Activated naive CD4-positive, alpha-beta T cell treated with anti-CD3 and anti-CD28 coated beads, Interleukin-2, amount 50 U/mL, for 72 hours (primary cell): Measurements from ENCODE around the gene IDNK. TPM values are rescaled to one million over a fixed set of nuclear protein-coding genes. Genes with fewer than 3 reads are reported as not detected.

Experiments
- ATAC-seq, 2 donors: fragments of 150-1000 bp; cut with Tn5 transposase; 2 replicates each; pipeline ENCODE4 v1.10.0; 2021; ENCODE audit warnings: mild to moderate bottlenecking in 2 of 2, moderate library complexity in 2 of 2
- DNase-seq, 2 donors: peaks; one replicate each; pipeline ENCODE4 v3.0.0; 2021 to 2022; ENCODE audit warnings: low spot score in 2 of 2
- H3K27ac Mint-ChIP-seq, 2 donors: one replicate each; pipeline ENCODE4 v1.8.0; 2022; ENCODE audit warnings: mild to moderate bottlenecking in 2 of 2, mixed read lengths in 2 of 2
- H3K36me3 Mint-ChIP-seq, 2 donors: one replicate each; pipeline ENCODE4 v1.8.0; 2022; ENCODE audit warnings: mixed read lengths in 2 of 2
- H3K9me3 Mint-ChIP-seq, 2 donors: one replicate each; pipeline ENCODE4 v1.8.0; 2022; ENCODE audit warnings: mixed read lengths in 2 of 2
- total RNA-seq, 2 donors: library from RNA; stranded (reverse); gene quantifications; one replicate each; pipeline ENCODE4 v1.2.3, GENCODE V29; 2022

Gene IDNK
- total RNA-seq, 2 donors from 2014 or later: 0.89 to 4.7 TPM

DNA sequence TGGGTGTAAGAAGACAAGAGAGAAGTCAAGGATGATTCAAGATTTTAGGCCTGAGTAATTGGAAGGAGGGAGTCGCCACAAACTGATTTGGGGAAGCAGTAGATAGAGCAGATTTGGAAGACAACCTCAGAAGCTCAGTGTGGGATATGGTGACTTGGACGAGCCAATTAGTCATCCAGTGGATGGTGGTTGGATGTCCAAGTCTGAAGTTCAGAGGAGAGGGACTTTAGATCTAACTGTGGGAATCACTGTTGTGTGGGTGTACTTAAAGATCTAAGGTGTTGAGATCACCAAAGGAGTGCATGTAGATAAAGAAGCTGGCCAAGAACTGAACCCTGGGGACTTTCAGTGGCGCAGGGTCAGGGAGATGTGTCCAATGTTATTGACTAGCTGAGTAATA, 2.2 kb downstream of the IDNK start:
- peaks cover 6 to 30% of the 10 kb centered on the region in 2 donors for H3K36me3 Mint-ChIP-seq
- H3K9me3 Mint-ChIP-seq: no peaks in the 10 kb centered on the region
- peak overlapping the region; percentile 10 to 93 for H3K27ac Mint-ChIP-seq
- no peak for DNase-seq
- peak in 1 of 2 donors; percentile 63 for ATAC-seq

GRCh38 chr9:83628540-83628939, 5.6 kb downstream of the IDNK start:
- ATAC-seq (peak; percentile 33 to 47), DNase-seq (no peak)
- no peaks in the 10 kb centered on the region for H3K9me3 Mint-ChIP-seq
- peaks cover 0 to 30% of the 10 kb centered on the region in 2 donors for H3K36me3 Mint-ChIP-seq
- no peak overlapping the region for H3K27ac Mint-ChIP-seq

DNA sequence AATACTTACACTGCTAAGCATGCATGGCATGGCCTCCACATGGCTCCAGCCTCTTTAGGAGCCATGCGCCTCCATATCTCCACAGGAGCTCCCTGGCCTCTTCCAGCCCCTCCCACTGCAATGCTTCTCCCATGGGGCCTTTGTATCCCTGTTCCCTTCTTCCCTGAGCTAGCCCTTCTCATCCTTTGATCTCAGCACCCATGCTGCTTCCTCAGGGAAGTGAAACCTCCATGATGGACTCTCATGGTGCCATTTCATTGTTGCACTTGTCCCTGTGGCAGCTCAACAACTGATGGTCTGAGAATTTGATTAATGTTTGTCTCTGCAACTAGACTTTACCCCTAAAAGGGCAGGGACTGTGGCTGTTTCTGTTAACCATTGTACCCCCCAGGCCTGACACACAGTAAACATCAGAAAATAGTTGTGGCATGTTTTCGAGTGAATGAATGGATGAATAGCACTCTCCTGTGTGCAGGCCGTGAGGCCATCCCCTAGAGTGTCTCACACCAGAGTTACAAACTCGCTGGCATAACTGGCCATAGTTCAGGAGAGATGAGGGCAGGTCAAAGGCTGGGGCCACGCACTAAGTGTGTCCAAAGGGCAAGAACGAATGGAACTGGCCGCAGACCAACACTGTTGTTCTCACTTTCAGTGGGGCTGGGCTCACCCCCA, 6.6 kb downstream of the IDNK start:
- ATAC-seq (no peak), DNase-seq (no peak)
- Mint-ChIP-seq H3K27ac (peak overlapping the region; percentile 19 to 87), H3K36me3 (peaks cover 0 to 25% of the 10 kb centered on the region in 2 donors), H3K9me3 (no peaks in the 10 kb centered on the region)

DNA sequence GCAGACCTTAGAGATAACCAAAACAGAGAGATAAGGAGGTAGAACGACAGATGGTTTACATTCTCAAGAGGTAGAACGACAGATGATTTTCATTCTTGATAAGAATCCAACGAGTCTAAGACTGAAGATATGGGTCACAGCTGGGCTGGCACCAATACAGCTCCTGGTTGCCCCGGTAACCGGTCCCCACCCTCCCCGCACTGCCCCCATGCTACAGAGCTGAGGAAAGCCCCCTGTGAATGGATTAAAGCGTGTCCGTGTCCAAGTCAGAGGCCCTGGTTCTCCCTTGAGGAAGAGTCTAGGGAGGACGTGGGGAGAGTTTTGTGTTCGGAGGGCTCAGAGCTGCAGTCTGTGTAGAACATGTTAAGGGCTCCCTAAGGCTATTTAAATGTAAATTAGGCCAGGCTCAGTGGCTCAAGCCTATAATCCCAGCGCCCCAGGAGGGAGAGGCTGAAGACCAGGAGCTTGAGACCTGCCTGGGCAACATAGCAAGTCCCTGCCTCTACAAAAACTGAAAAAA, 8.1 kb downstream of the IDNK start:
- H3K36me3 Mint-ChIP-seq: peaks cover 0 to 24% of the 10 kb centered on the region in 2 donors
- H3K9me3 Mint-ChIP-seq: no peaks in the 10 kb centered on the region
- no peak overlapping the region for H3K27ac Mint-ChIP-seq
- ATAC-seq (no peak), DNase-seq (no peak)

- ATAC-seq: no peak
- Mint-ChIP-seq H3K36me3 (peaks cover 0 to 14% of the 10 kb centered on the region in 2 donors), H3K27ac (no peak overlapping the region), H3K9me3 (no peaks in the 10 kb centered on the region)
- no peak for DNase-seq
Measured at GRCh38 chr9:83633255-83633654, 10.3 kb downstream of the IDNK start.

GRCh38 chr9:83633676-83634075, 10.7 kb downstream of the IDNK start:
- no peaks in the 10 kb centered on the region for H3K9me3 Mint-ChIP-seq
- H3K36me3 Mint-ChIP-seq: peaks cover 0 to 14% of the 10 kb centered on the region in 2 donors
- DNase-seq: no peak
- H3K27ac Mint-ChIP-seq: no peak overlapping the region
- no peak for ATAC-seq

DNA sequence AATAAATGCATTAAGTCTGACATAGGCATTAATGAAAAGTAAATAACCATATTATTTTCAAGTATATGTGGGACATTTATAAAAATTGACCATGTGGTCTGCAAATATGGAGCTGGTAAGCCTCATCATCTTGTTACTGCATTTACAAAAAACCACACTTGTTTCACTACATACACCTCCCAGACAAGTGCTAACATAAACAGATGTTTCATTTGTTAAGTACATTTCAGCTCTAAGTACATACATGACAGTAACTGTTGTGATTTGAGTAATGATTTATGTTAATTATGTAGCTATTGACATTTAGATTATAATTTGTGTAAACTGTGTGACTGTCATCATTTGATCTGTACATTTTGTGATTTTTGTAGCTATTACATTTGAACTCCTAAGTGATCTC, 13.9 kb downstream of the IDNK start:
- Mint-ChIP-seq H3K36me3 (no peaks in the 10 kb centered on the region), H3K9me3 (no peaks in the 10 kb centered on the region), H3K27ac (peak overlapping the region in 1 of 2 donors; percentile 48)
- DNase-seq (no peak), ATAC-seq (peak in 1 of 2 donors; percentile 59)

DNA sequence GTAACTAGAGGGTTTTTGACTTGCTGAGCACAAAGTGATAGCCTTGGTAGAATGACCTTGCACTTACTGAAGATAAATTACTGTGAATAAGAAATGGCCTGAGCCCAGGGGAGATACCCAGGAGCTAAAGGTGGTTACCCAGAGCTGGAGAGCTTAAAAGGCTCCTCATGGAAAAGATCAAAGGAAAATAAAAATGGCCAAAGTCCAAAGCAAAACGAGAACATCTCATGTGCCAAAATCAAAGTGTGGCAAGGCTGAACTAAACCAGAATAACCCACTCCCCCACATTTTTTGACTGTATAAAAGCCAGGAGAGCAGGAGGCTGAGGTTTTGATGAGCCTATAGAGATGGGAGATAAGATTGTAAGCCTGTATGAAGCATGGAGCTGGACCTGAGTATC, 14.4 kb downstream of the IDNK start:
- Mint-ChIP-seq H3K36me3 (no peaks in the 10 kb centered on the region), H3K27ac (peak overlapping the region in 1 of 2 donors; percentile 48), H3K9me3 (no peaks in the 10 kb centered on the region)
- no peak for ATAC-seq
- DNase-seq: no peak

GRCh38 chr9:83639266-83639665, 16.3 kb downstream of the IDNK start:
- peaks cover 0 to 7% of the 10 kb centered on the region in 2 donors for H3K36me3 Mint-ChIP-seq
- no peak overlapping the region for H3K27ac Mint-ChIP-seq
- no peak for ATAC-seq

DNA sequence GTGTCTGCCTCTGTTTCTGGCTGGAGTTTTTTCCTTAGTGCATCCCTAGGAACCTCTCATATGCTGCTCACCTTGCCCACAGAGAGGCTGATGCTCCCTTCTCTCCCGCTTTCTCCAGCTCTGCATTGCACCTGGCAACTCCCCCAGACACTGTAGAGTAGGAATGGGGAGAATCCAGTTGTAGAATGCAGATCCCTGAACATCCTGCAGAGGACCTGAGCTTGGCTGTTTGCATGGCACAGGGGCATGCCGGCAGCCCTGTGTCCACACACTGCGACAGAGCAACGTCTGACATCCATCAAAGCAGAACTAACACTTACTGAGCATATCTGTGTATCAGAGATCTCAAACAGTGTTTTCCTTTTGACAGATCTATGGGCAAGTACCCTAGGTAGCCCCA, 19.9 kb downstream of the IDNK start:
- H3K36me3 Mint-ChIP-seq: peaks cover 0 to 13% of the 10 kb centered on the region in 2 donors
- no peak for DNase-seq
- ATAC-seq: peak in 1 of 2 donors; percentile 6
- H3K27ac Mint-ChIP-seq: peak overlapping the region; percentile 38 to 53
- H3K9me3 Mint-ChIP-seq: no peaks in the 10 kb centered on the region

More at GRCh38 chr9:83639266-83639665, 16.3 kb downstream of the IDNK start:
- no peaks in the 10 kb centered on the region for H3K9me3 Mint-ChIP-seq
- no peak for DNase-seq

- peaks cover under 1 to 13% of the 10 kb centered on the region in 2 donors for H3K36me3 Mint-ChIP-seq
- no peaks in the 10 kb centered on the region for H3K9me3 Mint-ChIP-seq
- peak overlapping the region in 1 of 2 donors; percentile 6 for H3K27ac Mint-ChIP-seq
- ATAC-seq: no peak
- DNase-seq: no peak
Measured at GRCh38 chr9:83646500-83647239, 23.7 kb downstream of the IDNK start.

GRCh38 chr9:83649080-83649479, 26.1 kb downstream of the IDNK start:
- DNase-seq (peak in 1 of 2 donors; percentile 79), ATAC-seq (peak; percentile 82 to 86)
- Mint-ChIP-seq H3K36me3 (peaks cover 13 to 16% of the 10 kb centered on the region in 2 donors), H3K9me3 (no peaks in the 10 kb centered on the region), H3K27ac (no peak overlapping the region)

GRCh38 chr9:83649515-83649914, 26.6 kb downstream of the IDNK start:
- ATAC-seq (peak; percentile 15 to 25), DNase-seq (no peak)
- Mint-ChIP-seq H3K27ac (peak overlapping the region in 1 of 2 donors; percentile 51), H3K36me3 (peaks cover 13 to 20% of the 10 kb centered on the region in 2 donors), H3K9me3 (no peaks in the 10 kb centered on the region)

DNA sequence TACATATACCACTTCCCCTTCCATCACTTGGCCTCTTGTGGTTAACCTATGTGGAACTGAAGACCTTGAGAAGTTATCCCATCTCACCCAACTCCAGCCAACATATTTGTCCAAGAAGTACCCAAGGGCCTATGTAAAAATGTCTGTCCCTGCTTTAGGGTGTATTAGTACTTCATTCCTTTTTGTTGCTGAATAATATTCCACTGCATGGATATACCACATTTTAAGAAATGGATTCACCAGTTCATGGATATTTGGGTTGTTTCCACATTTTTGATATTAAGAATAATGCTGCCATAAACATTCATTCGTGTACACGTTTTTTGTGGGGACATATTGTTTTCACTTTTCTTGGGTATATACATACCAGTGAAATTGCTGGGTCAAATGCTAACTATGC, 28.6 kb downstream of the IDNK start:
- DNase-seq (no peak), ATAC-seq (no peak)
- no peak overlapping the region for H3K27ac Mint-ChIP-seq
- H3K36me3 Mint-ChIP-seq: peaks cover 13 to 33% of the 10 kb centered on the region in 2 donors
- H3K9me3 Mint-ChIP-seq: no peaks in the 10 kb centered on the region

GRCh38 chr9:83652433-83652832, 29.5 kb downstream of the IDNK start:
- ATAC-seq (no peak), DNase-seq (no peak)
- no peaks in the 10 kb centered on the region for H3K9me3 Mint-ChIP-seq
- no peak overlapping the region for H3K27ac Mint-ChIP-seq
- H3K36me3 Mint-ChIP-seq: peaks cover 11 to 33% of the 10 kb centered on the region in 2 donors

DNA sequence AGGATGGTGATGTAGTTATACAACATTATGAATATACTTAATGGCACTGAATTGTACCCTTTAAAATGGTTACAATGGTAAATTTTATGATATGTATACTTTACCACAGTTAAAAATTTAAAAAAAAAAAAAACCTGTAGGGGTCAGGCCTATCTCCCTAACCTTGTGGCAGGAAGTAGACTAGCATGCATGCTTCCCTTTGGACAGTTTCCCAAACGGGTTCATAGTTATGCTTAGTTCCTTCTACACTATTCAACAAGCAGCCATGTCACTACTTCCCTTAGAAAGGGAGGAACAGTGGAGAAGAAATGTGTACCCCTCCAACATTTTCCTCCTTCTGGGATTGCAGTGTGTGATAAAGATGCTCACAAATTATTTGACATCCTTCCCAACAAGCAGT, 32.5 kb downstream of the IDNK start:
- DNase-seq (no peak), ATAC-seq (no peak)
- Mint-ChIP-seq H3K27ac (no peak overlapping the region), H3K36me3 (peaks cover 8 to 33% of the 10 kb centered on the region in 2 donors), H3K9me3 (no peaks in the 10 kb centered on the region)

- peaks cover 8 to 33% of the 10 kb centered on the region in 2 donors for H3K36me3 Mint-ChIP-seq
Measured at GRCh38 chr9:83656032-83656680, 33.2 kb downstream of the IDNK start.

More at GRCh38 chr9:83656032-83656680, 33.2 kb downstream of the IDNK start:
- H3K9me3 Mint-ChIP-seq: no peaks in the 10 kb centered on the region
- DNase-seq (no peak), ATAC-seq (peak in 1 of 2 donors; percentile 14)
- no peak overlapping the region for H3K27ac Mint-ChIP-seq
